AG08396 (cell line): ENCODE results near the gene CEP131.

ENCODE experiments used
- DNase-seq: peaks from one replicate; pipeline ENCODE4 v3.0.0; 2012; ENCODE audit warnings: low spot score, mixed read lengths

CEP131 gene

DNA sequence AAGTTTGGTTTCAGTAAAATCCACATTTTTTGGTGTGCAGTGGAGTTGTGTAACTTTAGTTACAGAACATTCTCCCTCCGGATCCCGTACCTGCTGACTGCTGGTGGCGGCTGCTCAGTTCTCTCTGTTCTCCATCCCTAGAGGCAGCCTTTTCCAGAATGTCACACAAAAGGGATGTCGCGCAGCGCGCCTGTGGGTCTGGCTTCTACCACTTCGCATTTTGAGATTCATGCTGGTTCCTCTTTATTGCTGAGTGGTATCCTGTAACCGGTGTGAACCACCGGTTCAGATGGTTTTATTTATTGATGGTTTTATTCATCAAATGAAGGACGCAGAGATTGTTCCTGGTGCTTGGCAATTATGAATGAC, 981 bp upstream of the CEP131 start:
- no peak for DNase-seq

DNA sequence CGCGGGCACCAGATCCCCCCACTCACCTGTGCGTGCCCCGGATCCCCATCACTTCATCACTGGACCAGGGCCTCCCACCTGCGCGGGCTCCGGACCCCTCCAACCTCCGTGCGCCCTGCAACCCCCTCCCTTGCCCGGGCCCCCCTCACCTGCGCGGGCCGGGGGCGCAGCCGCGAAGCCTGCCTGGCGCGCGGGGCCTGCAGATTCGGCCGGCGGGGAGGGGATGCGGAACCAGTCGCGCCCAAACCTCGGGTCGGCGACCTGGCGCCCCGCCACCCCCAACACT, 202 bp downstream of the CEP131 start:
- no peak for DNase-seq

DNA sequence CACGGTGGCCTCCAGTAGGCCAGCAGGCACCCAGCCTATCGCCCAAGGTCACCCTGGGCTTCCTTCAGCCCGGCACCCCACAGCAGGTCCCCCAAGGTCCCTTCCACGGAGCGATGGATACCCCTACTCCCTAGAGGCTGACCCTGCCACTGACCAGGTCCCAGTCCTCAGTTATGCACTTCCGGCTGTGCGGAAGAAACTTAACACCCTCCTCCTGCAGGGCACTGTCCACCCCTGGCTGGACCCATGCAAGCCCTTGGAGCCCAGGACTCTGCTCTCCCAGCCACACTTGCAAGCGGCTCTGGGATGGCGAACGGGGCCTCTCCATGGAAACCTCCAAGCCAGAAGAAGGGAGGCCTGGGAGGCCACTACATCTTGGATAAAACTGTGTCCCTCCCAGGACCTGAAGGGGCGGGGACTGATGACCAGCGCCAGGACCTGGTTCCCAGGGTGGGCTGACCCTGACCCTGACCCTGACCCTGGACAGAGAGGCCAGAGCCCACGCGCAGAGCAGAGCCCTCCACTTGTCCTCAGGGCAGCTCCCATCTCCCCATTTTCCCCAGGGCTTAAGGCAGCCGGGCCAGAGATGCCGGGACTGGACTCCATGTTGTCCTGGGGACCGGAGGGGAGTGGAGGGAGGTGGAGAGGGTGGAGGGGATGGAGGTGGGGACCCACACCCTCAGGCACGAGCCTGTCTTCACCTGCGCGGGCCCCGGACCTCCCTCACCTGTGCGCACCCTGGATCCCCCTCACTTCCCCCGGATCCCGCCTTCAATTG, 734 bp downstream of the CEP131 start:
- DNase-seq: peak; percentile 44

DNA sequence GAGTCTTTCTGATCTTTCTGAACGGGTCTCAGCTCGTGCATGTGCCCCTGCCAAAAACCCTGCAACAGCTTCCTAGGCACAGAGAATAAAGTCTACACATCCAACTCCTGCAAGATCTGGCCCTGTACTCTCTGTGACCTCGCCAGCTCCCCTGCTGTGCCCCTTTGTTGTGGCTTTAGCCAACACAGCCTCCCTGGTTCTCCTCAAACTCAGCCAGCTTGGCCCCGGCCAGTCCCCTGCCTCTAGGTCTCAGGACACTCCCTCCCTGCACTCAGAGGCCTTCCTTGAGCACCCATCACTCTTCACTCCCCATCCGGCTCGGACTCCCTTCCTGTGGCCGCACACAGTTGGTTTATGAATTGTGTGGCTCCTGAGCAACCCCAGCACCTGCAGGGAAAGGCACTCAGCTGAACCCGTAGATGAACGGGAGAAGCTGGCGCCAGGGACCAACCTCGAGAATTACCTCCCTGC, 1.4 kb downstream of the CEP131 start:
- no peak for DNase-seq

DNA sequence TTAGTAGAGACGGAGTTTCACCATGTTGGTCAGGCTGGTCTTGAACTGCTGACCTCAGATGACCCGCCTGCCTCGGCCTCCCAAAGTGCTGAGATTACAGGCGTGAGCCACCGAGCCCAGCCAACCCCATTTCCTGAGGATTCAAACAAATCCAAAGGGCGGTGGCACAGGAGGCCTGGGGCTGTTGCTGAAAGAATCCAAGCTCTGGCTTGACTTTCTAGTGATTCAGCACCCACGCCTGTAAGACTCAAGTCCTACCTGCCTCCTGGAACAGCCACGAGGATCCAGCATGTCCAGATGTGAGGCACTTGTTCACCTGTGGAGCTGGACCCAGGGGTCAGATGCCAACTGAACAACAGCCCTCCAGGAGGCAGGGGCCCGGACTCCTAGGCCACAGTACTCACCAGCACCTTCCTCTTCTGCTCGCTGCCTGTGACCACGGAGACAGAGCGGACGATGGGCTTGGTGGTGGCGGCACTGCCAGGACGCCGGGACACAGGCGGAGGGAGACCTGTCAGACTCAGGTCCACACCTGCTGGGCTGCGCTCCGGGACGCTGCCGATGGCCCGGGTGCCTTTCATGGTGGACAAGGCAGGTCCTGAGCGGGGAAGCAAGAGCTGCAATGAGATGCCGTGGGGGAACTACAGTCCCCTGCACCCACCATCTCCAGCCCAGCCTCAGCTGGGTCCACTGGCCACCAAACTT, 3.1 kb downstream of the CEP131 start:
- DNase-seq: no peak

DNA sequence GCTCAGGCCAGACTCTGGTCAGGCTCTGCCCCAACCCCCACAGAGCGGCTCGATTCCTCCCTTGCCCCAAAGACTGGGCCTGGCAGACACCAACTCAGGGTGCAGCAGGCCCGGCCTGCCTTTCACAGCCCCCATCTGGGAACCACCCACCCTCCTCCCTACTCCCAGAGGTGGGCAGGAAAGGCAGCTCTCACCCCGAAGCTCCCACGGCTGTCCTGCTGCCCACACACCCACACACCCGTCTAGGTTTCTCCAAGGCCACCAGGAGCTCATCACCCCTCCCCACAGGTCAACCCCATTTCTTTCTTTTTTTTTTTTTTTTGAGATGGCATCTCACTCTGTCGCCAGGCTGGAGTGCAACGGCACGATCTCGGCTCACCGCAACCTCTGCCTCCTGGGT, 3.8 kb downstream of the CEP131 start:
- no peak for DNase-seq

DNA sequence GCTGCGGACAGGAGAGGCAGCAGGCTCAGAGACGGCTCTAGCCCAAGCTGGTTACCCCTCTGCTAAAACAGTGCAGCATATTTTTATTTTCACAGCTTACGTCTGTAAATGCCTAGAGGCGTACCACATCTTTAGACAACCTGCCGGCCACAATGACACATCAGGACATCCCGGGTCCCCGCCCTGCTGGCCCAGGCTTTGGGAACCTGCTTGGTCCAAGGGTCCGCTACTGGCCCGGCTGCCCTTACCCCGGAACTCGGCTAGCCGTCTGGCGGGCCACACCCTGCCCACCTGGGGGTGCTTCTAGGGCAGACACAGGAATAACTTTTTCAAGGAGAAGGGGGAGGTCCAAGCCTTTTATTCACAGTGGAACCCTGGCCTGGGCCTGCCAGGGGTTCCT, 4.3 kb downstream of the CEP131 start:
- no peak for DNase-seq

DNA sequence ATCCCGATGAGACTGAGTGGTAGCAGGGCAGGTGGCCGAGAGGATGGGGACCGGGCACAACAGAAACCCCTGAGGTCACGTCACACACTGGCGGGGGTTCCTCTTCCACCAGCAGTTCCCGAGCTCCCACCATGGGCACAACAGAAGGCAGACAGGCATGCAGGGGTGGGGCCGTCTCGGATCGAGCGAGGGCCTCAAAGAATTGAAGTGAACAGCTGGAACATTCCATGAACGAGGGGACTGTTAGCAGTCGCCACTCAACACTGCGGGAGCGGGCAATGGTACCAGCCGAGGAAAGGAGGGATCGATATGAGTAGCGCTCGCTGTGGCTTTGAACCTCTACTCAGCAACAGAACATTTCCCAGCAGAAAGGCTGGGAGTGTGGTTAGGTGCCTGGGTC, 5.3 kb downstream of the CEP131 start:
- DNase-seq: no peak

DNA sequence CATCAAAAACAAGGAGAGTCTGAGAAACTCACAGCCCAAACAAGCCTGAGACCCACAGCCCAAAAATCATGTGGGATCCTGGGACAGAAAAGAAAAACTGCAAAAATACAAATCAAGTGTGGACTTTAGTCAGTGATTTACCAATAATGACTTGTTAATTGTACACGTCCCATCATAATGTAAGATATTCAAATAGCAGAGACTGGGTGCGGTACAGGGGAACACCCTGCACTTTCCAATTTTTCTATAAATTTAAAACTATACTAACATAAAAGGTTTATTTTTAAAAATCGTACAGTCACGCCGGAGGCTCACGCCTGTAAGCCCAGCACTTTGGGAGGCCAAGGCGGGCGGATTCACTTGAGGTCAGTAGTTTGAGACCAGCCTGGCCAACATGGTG, 8.8 kb downstream of the CEP131 start:
- DNase-seq: no peak

DNA sequence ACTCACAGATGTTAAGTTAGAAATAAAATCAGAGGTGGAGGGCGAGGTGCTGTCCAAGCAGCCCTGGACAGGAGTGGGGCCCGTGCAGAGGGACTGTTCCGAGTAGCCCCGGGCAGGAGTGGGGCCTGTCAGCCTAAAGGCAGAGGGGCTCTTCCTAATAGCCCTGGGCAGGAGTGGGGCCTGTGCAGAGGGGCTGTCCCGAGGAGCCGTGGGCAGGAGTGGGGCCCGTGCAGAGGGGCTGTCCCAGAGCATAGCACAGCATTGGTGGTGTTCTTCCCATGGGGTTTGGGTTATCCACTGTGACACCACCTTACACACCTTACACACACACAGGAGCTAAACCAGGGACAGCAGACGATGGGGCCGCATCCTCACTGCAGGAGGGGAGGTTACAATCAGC, 10.4 kb downstream of the CEP131 start:
- DNase-seq: no peak

DNA sequence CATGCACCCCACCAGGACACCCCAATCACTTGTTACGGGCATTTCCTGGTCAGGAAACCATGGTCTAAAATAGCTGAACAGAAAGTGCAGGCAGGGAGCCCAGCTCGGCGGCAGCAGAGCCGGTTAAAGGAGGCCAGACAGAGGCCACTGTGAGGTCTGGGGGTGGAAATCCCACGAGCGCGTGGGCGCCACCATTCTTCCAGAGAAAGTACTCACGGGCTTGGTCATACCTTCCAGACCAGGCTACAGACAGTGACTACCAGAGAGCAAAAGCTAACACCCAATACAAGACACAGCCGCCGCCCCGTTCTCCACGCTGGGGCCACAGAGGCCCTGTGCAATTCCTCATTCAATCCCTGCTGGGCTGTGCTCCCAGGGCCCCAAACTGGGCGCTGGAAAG, 11.9 kb downstream of the CEP131 start:
- DNase-seq: no peak

DNA sequence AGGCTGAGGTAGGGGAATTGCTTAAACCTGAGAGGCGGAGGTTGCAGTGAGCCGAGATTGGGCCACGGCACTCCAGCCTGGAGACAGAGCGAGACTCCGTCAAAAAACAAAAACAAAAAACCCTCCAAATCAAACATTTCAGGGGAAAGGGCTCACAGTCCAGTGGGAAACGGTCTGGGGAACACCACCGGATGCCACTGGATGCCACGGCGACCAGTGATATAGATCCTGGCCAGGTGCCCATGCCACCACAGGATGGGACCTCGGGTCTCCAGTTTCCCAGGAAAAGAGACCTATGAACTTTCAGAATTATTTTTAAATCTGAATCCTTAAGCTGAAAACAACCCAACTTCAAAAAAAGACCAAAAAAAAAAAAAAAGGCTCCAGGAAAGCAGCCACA, 12.3 kb downstream of the CEP131 start:
- no peak for DNase-seq

DNA sequence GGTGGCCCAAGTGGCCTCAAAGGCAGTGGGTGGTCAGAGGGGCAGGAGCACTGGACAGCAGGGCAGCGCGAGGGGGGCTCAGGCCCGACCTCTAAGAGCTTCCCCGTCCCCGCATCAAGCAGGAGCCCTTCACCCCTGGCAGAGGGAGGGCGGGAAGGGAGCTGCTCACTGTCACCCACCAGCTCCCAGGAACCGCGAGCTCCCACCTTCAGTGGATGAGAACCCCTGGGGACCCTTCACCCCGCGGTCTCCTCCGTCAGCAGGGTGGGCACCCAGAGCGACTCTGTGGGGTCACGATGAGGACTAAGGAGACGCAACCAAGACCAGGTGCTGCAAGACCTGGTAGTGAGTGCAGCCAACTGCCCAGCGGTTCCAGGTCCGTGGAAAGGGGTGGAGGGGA, 13.6 kb downstream of the CEP131 start:
- DNase-seq: no peak

DNA sequence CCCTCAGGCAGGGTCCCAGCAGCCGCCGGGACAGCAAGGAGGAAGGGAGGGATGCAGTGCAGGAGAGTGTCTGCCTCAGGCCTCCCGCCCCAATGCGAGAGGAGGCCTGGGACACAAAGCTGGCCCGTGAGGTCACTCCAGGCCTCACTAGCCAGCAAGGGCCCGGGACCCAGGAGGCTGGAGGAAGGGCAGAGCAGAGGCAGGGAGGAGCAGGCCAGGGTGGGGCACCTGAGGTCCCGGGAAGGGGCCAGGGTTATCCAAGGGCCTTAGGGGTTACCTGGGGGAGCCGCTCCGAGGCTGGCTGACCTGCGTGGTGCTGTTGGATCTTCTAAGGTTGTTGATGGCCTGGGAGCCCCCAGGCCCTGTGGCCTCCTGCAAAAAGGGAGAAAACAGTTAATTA, 14.1 kb downstream of the CEP131 start:
- DNase-seq: no peak

DNA sequence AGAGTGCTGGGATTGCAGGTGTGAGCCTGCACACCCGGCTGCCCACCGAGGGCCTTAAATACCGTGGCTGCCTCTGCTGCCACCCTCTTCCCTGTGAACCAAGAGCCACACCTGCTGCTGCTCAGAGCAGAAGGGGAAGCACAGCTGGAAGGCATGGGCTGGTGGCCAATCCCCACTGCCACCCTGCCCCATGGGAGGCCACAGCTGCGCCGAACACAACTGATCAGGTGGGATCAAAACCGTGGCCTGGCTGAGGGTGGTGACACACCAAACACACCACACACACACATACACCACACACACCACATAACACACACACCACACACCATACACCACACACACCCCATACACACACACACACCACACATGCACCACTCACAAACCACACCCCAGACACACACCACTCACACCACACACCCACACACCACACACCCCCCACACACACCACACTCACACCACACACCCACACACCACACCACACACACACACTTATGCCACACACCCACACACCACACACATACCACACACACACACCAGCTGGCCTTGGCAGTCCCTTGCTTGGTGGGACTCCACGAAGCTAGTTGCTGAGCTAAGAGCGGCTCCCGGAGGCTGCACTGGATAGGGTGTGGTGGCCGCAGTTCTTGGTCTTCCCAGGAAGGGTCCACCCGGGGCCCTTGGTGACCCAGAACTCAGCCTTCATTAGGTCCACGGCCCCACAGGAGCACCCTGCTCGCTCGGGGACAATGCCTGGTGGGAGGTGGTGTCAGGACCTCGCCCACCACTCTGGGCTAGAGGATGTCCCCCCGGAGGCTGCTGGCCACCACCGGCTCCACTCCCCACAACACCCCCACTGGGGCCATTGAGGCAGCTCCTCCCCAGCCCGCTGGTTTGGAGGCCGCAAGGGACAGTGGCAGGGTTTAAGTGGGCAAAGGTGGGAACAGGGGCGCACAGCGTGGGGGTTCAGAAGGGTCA, 14.9 kb downstream of the CEP131 start:
- no peak for DNase-seq

DNA sequence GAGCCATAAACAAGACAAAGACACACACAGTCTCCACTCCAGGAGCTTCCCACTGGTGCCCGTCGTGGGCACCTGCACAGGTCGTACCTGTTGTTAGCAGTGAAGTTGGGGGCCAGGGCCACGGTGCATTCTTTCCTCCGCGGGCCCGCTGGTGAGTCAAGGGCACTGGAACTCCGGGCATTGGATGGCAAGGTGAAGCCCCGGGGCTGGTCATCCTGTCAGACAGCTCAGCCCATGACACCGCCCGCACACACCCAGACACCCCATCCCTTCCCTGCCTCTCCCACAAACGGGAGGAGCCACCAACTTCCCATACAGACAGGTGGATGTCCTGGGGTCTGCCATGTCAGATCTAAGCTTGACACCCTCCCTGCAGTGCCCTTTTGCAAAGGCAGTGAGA, 16.1 kb downstream of the CEP131 start:
- DNase-seq: no peak

DNA sequence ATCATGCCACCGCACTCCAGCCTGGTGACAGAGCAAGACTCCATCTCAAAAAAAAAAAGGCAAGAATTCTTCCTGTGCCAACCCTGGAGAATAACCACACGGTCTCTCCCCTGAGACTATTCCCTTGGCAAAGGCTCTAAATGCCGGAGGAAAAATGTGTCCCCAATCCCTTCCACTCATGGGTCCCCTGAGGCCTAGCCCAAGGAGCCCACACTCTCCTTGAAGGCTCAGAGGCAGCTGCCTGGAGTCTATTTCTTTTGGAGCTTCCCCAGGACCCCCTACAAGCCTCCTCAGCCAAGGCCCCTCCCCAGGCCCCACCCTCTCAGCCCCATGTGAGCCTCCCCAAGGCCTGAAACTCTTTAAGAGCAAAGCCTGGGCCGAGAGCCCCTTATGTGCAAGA, 16.6 kb downstream of the CEP131 start:
- no peak for DNase-seq

DNA sequence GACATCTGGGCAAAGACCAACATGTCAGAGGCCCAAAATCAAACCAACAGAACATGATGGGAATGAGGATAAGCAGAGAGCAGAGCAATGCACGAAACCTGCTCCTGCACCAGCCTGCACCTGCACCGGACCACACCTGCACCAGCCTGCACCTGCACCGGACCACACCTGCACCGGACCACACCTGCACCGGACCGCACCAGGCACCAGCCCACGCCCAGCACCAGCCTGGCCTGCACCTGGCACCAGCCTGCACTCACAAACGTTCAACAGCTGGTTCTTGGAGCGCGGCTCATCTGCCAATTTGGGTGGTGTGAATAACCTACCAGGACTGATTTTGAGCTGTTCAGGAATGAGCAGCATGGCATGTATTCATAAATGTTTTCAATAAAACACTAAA, 18.2 kb downstream of the CEP131 start:
- DNase-seq: no peak

DNA sequence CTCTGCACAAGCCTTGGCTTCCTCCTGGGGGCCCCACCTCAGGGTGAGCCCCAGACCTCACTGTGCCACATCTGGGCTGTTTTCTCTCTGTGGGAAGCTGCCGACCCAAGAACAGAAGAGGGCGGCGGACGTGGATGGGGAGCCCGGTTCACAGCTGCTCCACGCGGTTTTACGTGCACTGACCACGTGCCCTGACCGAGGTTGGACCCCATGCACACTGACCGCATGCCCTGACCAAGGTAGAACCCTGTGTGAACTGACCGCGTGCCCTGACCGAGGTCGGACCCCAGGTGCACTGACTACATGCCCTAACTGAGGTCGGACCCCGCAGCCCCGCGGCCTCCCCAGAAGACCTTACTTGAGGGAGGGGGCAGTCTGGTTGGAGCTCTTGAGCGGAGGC, 19.6 kb downstream of the CEP131 start:
- DNase-seq: no peak

DNA sequence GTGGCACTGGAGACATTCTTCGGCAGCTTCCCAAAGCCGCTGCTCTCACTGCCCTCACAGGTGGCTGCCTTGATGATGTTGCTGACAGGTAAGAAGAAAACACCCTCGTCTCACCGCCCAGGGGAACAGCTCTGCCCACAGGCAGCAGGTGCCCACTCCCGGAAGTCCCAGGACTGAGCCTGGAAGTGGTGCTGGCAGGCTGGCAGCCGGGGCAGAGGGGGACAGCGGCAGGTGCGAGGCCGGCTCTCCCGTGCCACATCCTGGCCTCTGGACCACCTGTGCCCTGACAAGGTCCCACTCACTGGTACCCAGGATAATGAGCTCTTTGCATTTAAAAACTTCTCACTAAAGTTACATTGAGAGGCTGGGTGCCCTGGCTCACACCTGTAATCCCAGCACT, 20.4 kb downstream of the CEP131 start:
- DNase-seq: no peak

DNA sequence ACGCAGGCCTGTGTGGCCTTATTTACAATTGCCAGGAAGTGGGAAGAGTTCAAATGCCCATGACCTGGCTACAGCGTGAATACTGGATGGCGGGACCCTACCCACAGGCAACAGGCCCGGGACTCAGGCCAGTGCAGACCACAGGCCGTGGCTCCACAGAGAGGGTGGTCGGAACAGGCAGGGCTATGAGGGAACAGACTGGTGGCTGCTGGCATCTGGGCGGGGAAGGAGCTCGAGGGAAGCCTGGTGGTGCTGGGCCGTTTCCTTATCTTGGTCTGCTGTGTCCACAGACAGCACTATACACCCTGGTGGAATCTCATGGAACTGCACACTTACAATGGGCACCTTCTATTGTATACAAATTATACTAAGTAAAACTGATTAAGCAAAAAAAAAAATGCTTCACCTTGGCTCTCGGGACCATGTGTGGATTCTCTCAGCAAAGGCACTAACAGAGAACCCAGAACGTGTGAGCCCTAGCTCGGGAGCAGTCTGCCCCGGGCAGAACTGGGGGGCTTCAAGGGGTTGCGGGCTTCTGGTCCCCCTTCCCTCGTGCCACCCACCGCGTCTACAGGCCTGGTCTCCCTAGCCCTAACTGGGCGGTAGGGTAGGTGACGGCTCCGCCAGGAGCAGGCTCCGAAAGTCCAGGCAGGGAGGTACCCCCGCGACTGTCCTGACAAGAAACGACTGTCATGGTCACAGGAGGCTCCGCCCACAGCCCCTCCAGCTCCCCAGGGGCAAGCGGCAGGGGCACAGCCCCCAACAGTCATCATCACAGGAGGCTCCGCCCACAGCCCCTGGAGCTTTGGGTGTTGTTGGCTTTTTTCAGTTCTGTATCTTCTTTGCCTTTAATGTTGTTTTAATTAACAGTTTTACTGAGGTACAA, 21.8 kb downstream of the CEP131 start:
- peak; percentile 91 for DNase-seq

DNA sequence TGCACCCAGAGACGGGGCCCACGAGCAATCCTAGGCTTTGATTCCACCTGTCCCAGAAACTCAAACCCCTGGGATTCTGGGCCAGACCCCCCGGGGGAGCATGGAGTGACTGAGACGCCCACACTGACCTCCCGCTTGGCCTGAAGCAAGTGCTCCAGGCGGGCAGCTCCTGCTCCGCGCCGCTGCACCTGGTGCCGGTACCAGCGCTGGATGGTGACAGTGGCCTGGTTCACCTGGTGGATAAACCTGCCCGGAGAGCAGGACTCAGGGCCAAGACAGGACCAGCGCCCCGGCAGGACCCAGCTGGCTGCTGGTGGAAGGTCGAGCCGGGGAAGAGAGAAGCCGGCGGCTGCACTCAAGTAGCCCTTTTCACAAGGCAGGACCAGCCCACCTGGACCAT, 22.6 kb downstream of the CEP131 start:
- no peak for DNase-seq
